ENCODE measurements around the gene FLOT1. TPM values are rescaled to one million over a fixed set of nuclear protein-coding genes. Genes with fewer than 3 reads are reported as not detected.

The FLOT1 gene
- total RNA-seq, 2 donors from 2014 or later: 121 to 141 TPM

GRCh38 chr6:30768634-30769087 is 26.2 kb upstream of the FLOT1 start:
- no peak overlapping the region for H3K9ac ChIP-seq (ENCODE audit: extremely low read depth, low read length, poor library complexity, severe bottlenecking)
- no peak for DNase-seq
- H3K27ac ChIP-seq (ENCODE audit: low read depth, low read length): no peak overlapping the region
- Mint-ChIP-seq H3K27me3 (ENCODE audit: insufficient read depth) (no peaks in the 10 kb centered on the region), H3K4me1 (peaks cover 45% of the 10 kb centered on the region), H3K9me3 (peaks cover 2% of the 10 kb centered on the region), H3K4me3 (no peak overlapping the region), H3K36me3 (ENCODE audit: low read depth) (no peaks in the 10 kb centered on the region), H3K27ac (peak overlapping the region; percentile 96)
- peaks cover 11% of the 10 kb centered on the region for H3K4me1 ChIP-seq (ENCODE audit: control insufficient read depth, insufficient read depth, low read length)
- H3K27me3 ChIP-seq (ENCODE audit: control insufficient read depth, insufficient read depth, low read length, poor library complexity, severe bottlenecking): no peaks in the 10 kb centered on the region
- H3K4me3 ChIP-seq (ENCODE audit: low read length): no peak overlapping the region
- TF ChIP-seq CTCF (conservative IDR thresholded peaks at IDR 0.05): no peak
- no peaks in the 10 kb centered on the region for H3K36me3 ChIP-seq (ENCODE audit: control insufficient read depth, insufficient read depth, low read length)
- 98 to 100% methylated on average over 2 to 4 of the region's 4 CpGs for WGBS, 2 experiments (ENCODE audit: insufficient coverage in 1 of 2, insufficient read length in 1 of 2)
- H3K9me3 ChIP-seq (ENCODE audit: control insufficient read depth, low read length): no peaks in the 10 kb centered on the region

- Mint-ChIP-seq H3K9me3 (peaks cover 2% of the 10 kb centered on the region), H3K4me3 (no peak overlapping the region), H3K36me3 (ENCODE audit: low read depth) (no peaks in the 10 kb centered on the region), H3K4me1 (peaks cover 52% of the 10 kb centered on the region), H3K27me3 (ENCODE audit: insufficient read depth) (no peaks in the 10 kb centered on the region), H3K27ac (no peak overlapping the region)
- Histone ChIP-seq H3K27me3 (ENCODE audit: control insufficient read depth, insufficient read depth, low read length, poor library complexity, severe bottlenecking) (no peaks in the 10 kb centered on the region), H3K9me3 (ENCODE audit: control insufficient read depth, low read length) (no peaks in the 10 kb centered on the region), H3K27ac (ENCODE audit: low read depth, low read length) (no peak overlapping the region), H3K4me1 (ENCODE audit: control insufficient read depth, insufficient read depth, low read length) (peaks cover 13% of the 10 kb centered on the region), H3K36me3 (ENCODE audit: control insufficient read depth, insufficient read depth, low read length) (no peaks in the 10 kb centered on the region), H3K4me3 (ENCODE audit: low read length) (no peak overlapping the region), H3K9ac (ENCODE audit: extremely low read depth, low read length, poor library complexity, severe bottlenecking) (no peak overlapping the region)
- 96% methylated on average over 1 of the region's 1 CpG; no CpG with 5 or more reads in 1 of the 2 experiments for WGBS, 2 experiments (ENCODE audit: insufficient coverage in 1 of 2, insufficient read length in 1 of 2)
- DNase-seq: no peak
- no peak for TF ChIP-seq CTCF (conservative IDR thresholded peaks at IDR 0.05)
Measured at GRCh38 chr6:30767944-30768301, 25.4 kb upstream of the FLOT1 start.

GRCh38 chr6:30767158-30767943 is 24.9 kb upstream of the FLOT1 start:
- no peak for TF ChIP-seq CTCF (conservative IDR thresholded peaks at IDR 0.05)
- H3K27me3 Mint-ChIP-seq (ENCODE audit: insufficient read depth): no peaks in the 10 kb centered on the region
- H3K4me1 Mint-ChIP-seq: peaks cover 52% of the 10 kb centered on the region
- Histone ChIP-seq H3K27ac (ENCODE audit: low read depth, low read length) (no peak overlapping the region), H3K27me3 (ENCODE audit: control insufficient read depth, insufficient read depth, low read length, poor library complexity, severe bottlenecking) (no peaks in the 10 kb centered on the region), H3K9ac (ENCODE audit: extremely low read depth, low read length, poor library complexity, severe bottlenecking) (no peak overlapping the region), H3K36me3 (ENCODE audit: control insufficient read depth, insufficient read depth, low read length) (no peaks in the 10 kb centered on the region), H3K4me1 (ENCODE audit: control insufficient read depth, insufficient read depth, low read length) (peaks cover 13% of the 10 kb centered on the region), H3K9me3 (ENCODE audit: control insufficient read depth, low read length) (no peaks in the 10 kb centered on the region), H3K4me3 (ENCODE audit: low read length) (no peak overlapping the region)
- H3K27ac Mint-ChIP-seq: no peak overlapping the region
- peaks cover 2% of the 10 kb centered on the region for H3K9me3 Mint-ChIP-seq
- no peak overlapping the region for H3K4me3 Mint-ChIP-seq
- H3K36me3 Mint-ChIP-seq (ENCODE audit: low read depth): no peaks in the 10 kb centered on the region
- WGBS, 2 experiments (ENCODE audit: insufficient coverage in 1 of 2, insufficient read length in 1 of 2): 86% methylated on average over 6 to 9 of the region's 9 CpGs
- DNase-seq: no peak
